H1 (cell line): ENCODE results near the gene GRIK1. TPM values are rescaled to one million over a fixed set of nuclear protein-coding genes. Genes with fewer than 3 reads are reported as not detected.

Experiments
- CTCF ChIA-PET: fragments of 300-600 bp; sonication (Branson Sonifier 250); formaldehyde crosslinking; loops from one replicate; lab custom pipeline; 2021; ENCODE audit not compliant: partially characterized antibody; lab: Charles Lee
- POLR2A ChIA-PET: fragments of 300-600 bp; sonication (Branson Sonifier 250); formaldehyde crosslinking; loops from one replicate; lab custom pipeline; 2021; ENCODE audit warnings: inconsistent platforms; ENCODE audit not compliant: partially characterized antibody; lab: Charles Lee
- DNase-seq, 2 experiments: peaks; one replicate each; pipeline versions ENCODE4 v3.0.0 to v3.0.0-alpha.2; 2010 to 2022; ENCODE audit warnings: low spot score in 2 of 2, low read depth in 1 of 2, mixed read lengths in 1 of 2
- FAIRE-seq: peaks from 2 replicates; lab custom pipeline; 2011; peaks lifted over from hg19 to GRCh38; lab: Jason Lieb, UNC
- H2AFZ ChIP-seq: 2 replicates; pipeline ENCODE4 v1.8.1; 2012; ENCODE audit warnings: low read length, inconsistent platforms
- H2AK5ac ChIP-seq: 2 replicates; pipeline ENCODE4 v1.6.1; 2013; ENCODE audit warnings: low read depth, low read length
- H2BK120ac ChIP-seq: replicated peaks from 2 replicates; pipeline ENCODE3; 2013; ENCODE audit warnings: low read depth, low read length, inconsistent platforms
- H2BK12ac ChIP-seq: 2 replicates; pipeline ENCODE4 v1.6.1; 2013; ENCODE audit warnings: low read depth, low read length
- H2BK15ac ChIP-seq: 2 replicates; pipeline ENCODE4 v1.6.1; 2013; ENCODE audit warnings: low read length
- H2BK20ac ChIP-seq: 2 replicates; pipeline ENCODE4 v1.6.1; 2013; ENCODE audit warnings: low read length
- H2BK5ac ChIP-seq: 2 replicates; pipeline ENCODE4 v1.6.1; 2013; ENCODE audit warnings: low read depth, low read length
- H3K14ac ChIP-seq: 2 replicates; pipeline ENCODE4 v1.6.1; 2013; ENCODE audit warnings: inconsistent platforms; ENCODE audit not compliant: insufficient read length
- H3K18ac ChIP-seq: 2 replicates; pipeline ENCODE4 v1.6.1; 2013; ENCODE audit warnings: low read length; ENCODE audit errors: extremely low read depth
- H3K23ac ChIP-seq: 2 replicates; pipeline ENCODE4 v1.6.1; 2013; ENCODE audit warnings: inconsistent platforms; ENCODE audit not compliant: insufficient read length
- H3K23me2 ChIP-seq: 2 replicates; pipeline ENCODE4 v1.6.1; 2013; ENCODE audit warnings: low read depth, low read length
- H3K27ac ChIP-seq: 2 replicates; pipeline ENCODE4 v1.6.1; 2011; ENCODE audit warnings: low read depth, low read length, inconsistent platforms
- H3K27me3 ChIP-seq, 4 experiments: replicated peaks in 1 of 4; 1 replicate in 1 of 4; 2 replicates in 3 of 4; pipeline versions ENCODE4 v1.6.1 to v1.8.1; 2011 to 2013; ENCODE audit warnings: low read length in 3 of 4, mild to moderate bottlenecking in 3 of 4, inconsistent platforms in 2 of 4, mixed read lengths in 2 of 4, moderate library complexity in 1 of 4; ENCODE audit not compliant: control insufficient read depth in 3 of 4, insufficient read depth in 3 of 4; ENCODE audit errors: extremely low read depth in 1 of 4
- H3K36me3 ChIP-seq, 4 experiments: 2 replicates each; pipeline versions ENCODE4 v1.6.1 to v1.8.1; 2011 to 2013; ENCODE audit warnings: mild to moderate bottlenecking in 4 of 4, low read length in 3 of 4, moderate library complexity in 2 of 4, control low read depth in 1 of 4, inconsistent platforms in 1 of 4; ENCODE audit not compliant: insufficient read depth in 4 of 4, control insufficient read depth in 2 of 4
- H3K4ac ChIP-seq: replicated peaks from 2 replicates; pipeline ENCODE3; 2013; ENCODE audit warnings: low read length, low read depth, mixed read lengths, inconsistent platforms; ENCODE audit not compliant: insufficient read length
- H3K4me1 ChIP-seq, 4 experiments: replicated peaks in 1 of 4; 1 replicate in 1 of 4; 2 replicates in 3 of 4; pipeline versions ENCODE4 v1.6.1 to v1.8.1; 2011 to 2013; ENCODE audit warnings: low read length in 3 of 4, inconsistent platforms in 2 of 4, mixed read lengths in 1 of 4; ENCODE audit not compliant: insufficient read depth in 4 of 4, control insufficient read depth in 3 of 4
- H3K4me2 ChIP-seq, 2 experiments: 2 replicates each; pipeline versions ENCODE4 v1.6.1 to v1.8.1; 2011 to 2013; ENCODE audit warnings: low read depth in 2 of 2, low read length in 2 of 2, control low read depth in 1 of 2, inconsistent platforms in 1 of 2, mild to moderate bottlenecking in 1 of 2; ENCODE audit not compliant: insufficient read depth in 1 of 2
- H3K4me3 ChIP-seq, 4 experiments: fragments of 200-600, 300-600 bp in 1 of 4; sonication (generic), shearing (Covaris generic), sonication (Bioruptor Twin) in 1 of 4; 2 replicates each; pipeline versions ENCODE4 v1.5.1 to v1.8.1; 2011 to 2016; ENCODE audit warnings: low read length in 4 of 4, low read depth in 3 of 4, control low read depth in 2 of 4, inconsistent platforms in 2 of 4, mild to moderate bottlenecking in 2 of 4, mixed read lengths in 1 of 4, moderate library complexity in 1 of 4; ENCODE audit not compliant: insufficient read depth in 2 of 4; ENCODE audit errors: extremely low read depth in 1 of 4
- H3K56ac ChIP-seq: replicated peaks from 2 replicates; pipeline ENCODE3; 2013; ENCODE audit warnings: low read depth, mild to moderate bottlenecking, mixed read lengths, low read length, inconsistent platforms; ENCODE audit not compliant: insufficient read length
- H3K79me1 ChIP-seq: 2 replicates; pipeline ENCODE4 v1.6.1; 2013; ENCODE audit warnings: low read depth, low read length, control low read depth
- H3K79me2 ChIP-seq, 2 experiments: 2 replicates each; pipeline versions ENCODE4 v1.6.1 to v1.8.1; 2012 to 2013; ENCODE audit warnings: low read length in 2 of 2, mild to moderate bottlenecking in 2 of 2, inconsistent platforms in 1 of 2; ENCODE audit not compliant: insufficient read depth in 2 of 2, control insufficient read depth in 1 of 2
- H3K9ac ChIP-seq, 4 experiments: replicated peaks in 1 of 4; 1 replicate in 1 of 4; 2 replicates in 3 of 4; pipeline versions ENCODE4 v1.6.1 to v1.8.1; 2011 to 2013; ENCODE audit warnings: low read depth in 3 of 4, low read length in 3 of 4, control low read depth in 2 of 4, mild to moderate bottlenecking in 2 of 4, moderate library complexity in 2 of 4, inconsistent platforms in 1 of 4; ENCODE audit errors: extremely low read depth in 1 of 4
- H3K9me3 ChIP-seq, 2 experiments: 2 replicates each; pipeline versions ENCODE4 v1.6.1 to v1.8.1; 2012 to 2013; ENCODE audit warnings: mild to moderate bottlenecking in 2 of 2, moderate library complexity in 2 of 2, control low read depth in 1 of 2, inconsistent platforms in 1 of 2, low read depth in 1 of 2, low read length in 1 of 2, mixed read lengths in 1 of 2; ENCODE audit not compliant: insufficient read depth in 2 of 2
- H4K20me1 ChIP-seq, 2 experiments: replicated peaks in 1 of 2; 2 replicates each; pipeline versions ENCODE3 to v1.8.1; 2011 to 2013; ENCODE audit warnings: inconsistent platforms in 2 of 2, low read length in 2 of 2, mild to moderate bottlenecking in 1 of 2; ENCODE audit not compliant: insufficient read depth in 2 of 2, control insufficient read depth in 1 of 2
- H4K5ac ChIP-seq: 2 replicates; pipeline ENCODE4 v1.6.1; 2013; ENCODE audit warnings: low read length, low read depth, mixed read lengths, inconsistent platforms; ENCODE audit not compliant: insufficient read length
- H4K8ac ChIP-seq: 2 replicates; pipeline ENCODE4 v1.8.0; 2013; ENCODE audit warnings: mild to moderate bottlenecking, moderate library complexity, low read length, inconsistent platforms; ENCODE audit not compliant: insufficient read depth; ENCODE audit errors: extremely low read depth
- H4K91ac ChIP-seq: replicated peaks from 2 replicates; pipeline ENCODE3; 2013; ENCODE audit warnings: low read length, mixed read lengths, inconsistent platforms; ENCODE audit not compliant: insufficient read length
- BACH1 ChIP-seq: IDR thresholded peaks from 2 replicates; pipeline ENCODE4 v1.6.1; 2012; ENCODE audit warnings: low read length, improper control_type of control experiment
- BRCA1 ChIP-seq: IDR thresholded peaks from 2 replicates; pipeline ENCODE4 v1.6.1; 2012; ENCODE audit warnings: low read depth, low read length, improper control_type of control experiment
- CBX5 ChIP-seq: fragments of 300-800, 300-1000 bp; sonication (generic); IDR thresholded peaks from 2 replicates; pipeline ENCODE4 v1.7.1; 2016; ENCODE audit warnings: antibody characterized with exemption, low read length, low read depth
- CHD1 ChIP-seq: IDR thresholded peaks from 2 replicates; pipeline ENCODE4 v1.6.1; 2012; ENCODE audit warnings: low read depth, low read length, improper control_type of control experiment
- CTBP2 ChIP-seq: IDR thresholded peaks from 2 replicates; pipeline ENCODE4 v1.7.0; 2011; ENCODE audit warnings: borderline replicate concordance, mild to moderate bottlenecking, moderate library complexity, mixed read lengths, low read length; ENCODE audit not compliant: insufficient read depth, insufficient read length
- EP300 ChIP-seq, 2 experiments: IDR thresholded peaks; 1 replicate in 1 of 2; 2 replicates in 1 of 2; pipeline ENCODE4 v1.6.1; 2011 to 2012; ENCODE audit warnings: low read depth in 2 of 2, low read length in 2 of 2, mild to moderate bottlenecking in 2 of 2, borderline replicate concordance in 1 of 2, inconsistent platforms in 1 of 2, moderate library complexity in 1 of 2
- KDM4A ChIP-seq: IDR thresholded peaks from one replicate; pipeline ENCODE4 v1.7.1; 2012; ENCODE audit warnings: low read depth, mild to moderate bottlenecking, moderate library complexity, low read length, inconsistent platforms; ENCODE audit not compliant: severe bottlenecking
- MAX ChIP-seq: IDR thresholded peaks from 2 replicates; pipeline ENCODE4 v1.6.1; 2012; ENCODE audit warnings: inconsistent platforms
- PHF8 ChIP-seq: fragments of 200-600 bp; sonication (generic); conservative IDR thresholded peaks from 2 replicates; pipeline ENCODE4 v1.7.1; 2012; ENCODE audit warnings: low read depth, mild to moderate bottlenecking, inconsistent platforms, low read length, moderate library complexity
- SIN3A ChIP-seq, 2 experiments: IDR thresholded peaks in 1 of 2; conservative IDR thresholded peaks in 1 of 2; 2 replicates each; pipeline ENCODE4 v1.6.1; 2011 to 2012; ENCODE audit warnings: low read length in 2 of 2, improper control_type of control experiment in 1 of 2, low read depth in 1 of 2, mild to moderate bottlenecking in 1 of 2
- TAF7 ChIP-seq: optimal IDR thresholded peaks from 2 replicates; pipeline ENCODE3; 2011; ENCODE audit warnings: low read depth, mild to moderate bottlenecking, inconsistent platforms, low read length, moderate library complexity, borderline replicate concordance
- WGBS, 2 experiments: shearing (Covaris generic) in 1 of 2; methylation state at CpG; one replicate each; pipeline versions ENCODE4 v1.1.6 to v1.1.7; 2013 to 2015; ENCODE audit warnings: low lambda C conversion rate in 2 of 2, mixed read lengths in 2 of 2, inconsistent platforms in 1 of 2, low coverage in 1 of 2, missing lambda C conversion rate in 1 of 2; ENCODE audit not compliant: insufficient replicate concordance in 2 of 2, insufficient coverage in 1 of 2, insufficient read length in 1 of 2; ENCODE audit errors: extremely low coverage in 1 of 2, missing lambda C conversion rate in 1 of 2; 5-methylcytosine and 5-hydroxymethylcytosine counted together
- polyA plus RNA-seq, 7 experiments: library from polyadenylated mRNA; depleted of rRNA in 3 of 7; stranded (reverse) in 5 of 7; unstranded in 2 of 7; fragments of >200 nt in 5 of 7; fragments of 200-250 nt in 2 of 7; gene quantifications; 1 replicate in 5 of 7; 2 replicates in 1 of 7; 4 replicates in 1 of 7; pipeline versions ENCODE4 v1.2.1 to v1.2.3, GENCODE V29; 2011 to 2013; ENCODE audit warnings: missing spikeins in 2 of 7, mixed read lengths in 2 of 7
- total RNA-seq: library from RNA; stranded (reverse); fragmentation: NEBNext Ultra II Directional; extraction: Animal tissue kit (Norgen Biotek cat#: 25700); gene quantifications from 2 replicates; pipeline ENCODE4 v1.2.1, GENCODE V29; 2021

The GRIK1 gene
- total and polyA plus RNA-seq, 2 of the 8 experiments (the other 6 are each of a cell fraction or from before 2014, with no cell fraction given) = 0.11 to 0.32 TPM

- H2AK5ac ChIP-seq = no peak overlapping the region
- H3K23ac ChIP-seq = no peak overlapping the region
- no peak for TF ChIP-seq CTBP2
- TF ChIP-seq CBX5 = no peak
- no peak for TF ChIP-seq PHF8
- TF ChIP-seq EP300 (IDR thresholded peaks at IDR 0.05; ENCODE audit: borderline replicate concordance in 1 of 2, low read depth in 2 of 2, low read length in 2 of 2) = no peak
- TF ChIP-seq KDM4A = no peak
- no peak for TF ChIP-seq MAX
- no peak for TF ChIP-seq CHD1
- no peak for TF ChIP-seq BRCA1
- TF ChIP-seq TAF7 = no peak
- no peak for TF ChIP-seq SIN3A (conservative IDR thresholded peaks at IDR 0.05 in 1 of 2, IDR thresholded peaks at IDR 0.05 in 1 of 2; ENCODE audit: low read depth in 1 of 2, low read length in 2 of 2)
- TF ChIP-seq BACH1 = no peak
- H3K14ac ChIP-seq = no peak overlapping the region
- H2BK5ac ChIP-seq = no peak overlapping the region
- no peaks in the 10 kb centered on the region for H3K36me3 ChIP-seq
- no peak overlapping the region for H2BK20ac ChIP-seq
- no peak overlapping the region for H3K4me3 ChIP-seq
- H3K79me2 ChIP-seq = no peaks in the 10 kb centered on the region
- no peak overlapping the region for H3K56ac ChIP-seq
- DNase-seq = no peak
- H3K27ac ChIP-seq = no peak overlapping the region
- H2BK12ac ChIP-seq = no peak overlapping the region
- H3K9ac ChIP-seq = no peak overlapping the region
- H3K27me3 ChIP-seq = no peaks in the 10 kb centered on the region
- no peaks in the 10 kb centered on the region for H3K79me1 ChIP-seq
- CTCF ChIA-PET = interaction anchor here (0.6 kb wide), 1 partner anchor 54 kb away, joined by 3 read pairs; no protein-coding TSS in a partner anchor
- H3K9me3 ChIP-seq = peaks cover 11 to 13% of the 10 kb centered on the region in 2 experiments; a peak in 3 of 4 replicates
- POLR2A ChIA-PET = no interaction called here
- no peaks in the 10 kb centered on the region for H3K23me2 ChIP-seq
- H2AFZ ChIP-seq = no peak overlapping the region
- H4K5ac ChIP-seq = no peak overlapping the region
- 92% methylated on average over 2 of the region's 2 CpGs; no CpG with 5 or more reads in 1 of the 2 experiments for WGBS, 2 experiments
- H4K8ac ChIP-seq = no peak overlapping the region
- H2BK120ac ChIP-seq = no peak overlapping the region
- FAIRE-seq = no peak
- no peak overlapping the region for H4K91ac ChIP-seq
- H2BK15ac ChIP-seq = no peak overlapping the region
- no peak overlapping the region for H3K4ac ChIP-seq
- H3K18ac ChIP-seq = no peak overlapping the region
- H3K4me2 ChIP-seq = no peak overlapping the region
- peaks cover 0 to 5% (median 2%) of the 10 kb centered on the region in 4 experiments; a peak in 3 of 7 replicates for H3K4me1 ChIP-seq
- no peaks in the 10 kb centered on the region for H4K20me1 ChIP-seq
Observed at GRCh38 chr21:29716753-29717152, 223.0 kb downstream of the GRIK1 start.
